HCT116 (cell line): Measurements from ENCODE around the gene WWOX. TPM values are rescaled to one million over a fixed set of nuclear protein-coding genes. Genes with fewer than 3 reads are reported as not detected.

ENCODE experiments used
- ATAC-seq: fragments of 200-7000 bp; cut with Tn5 transposase; 2 replicates; pipeline ENCODE4 v1.9.1; 2020; ENCODE audit warnings: mild to moderate bottlenecking, moderate library complexity
- BruUV-seq: library from RNA; stranded (reverse); fragments of 400-500 nt; replicated peaks from 2 replicates; lab custom pipeline; 2021; lab: Mats Ljungman, UMichigan
- CTCF ChIA-PET: fragments of 300-600 bp; sonication (Branson Sonifier 250); formaldehyde crosslinking; loops from one replicate; lab custom pipeline; 2021; ENCODE audit warnings: antibody characterized with exemption; lab: Charles Lee
- POLR2A ChIA-PET: fragments of 300-600, 350-600 bp; sonication (Branson Sonifier 250); formaldehyde crosslinking; loops from one replicate; lab custom pipeline; 2021; ENCODE audit warnings: antibody characterized with exemption; lab: Charles Lee
- RAD21 ChIA-PET, 2 experiments: fragments of 300-600 bp; sonication (Branson Sonifier 250); formaldehyde crosslinking; loops; one replicate each; lab custom pipeline; 2023; ENCODE audit warnings: low total read pairs in 2 of 2; ENCODE audit not compliant: uncharacterized antibody in 2 of 2, unreplicated experiment in 2 of 2, low non-redundant PET in 1 of 2; lab: Charles Lee
- DNase-seq: peaks from one replicate; pipeline ENCODE4 v3.0.0-alpha.2; 2010; ENCODE audit warnings: low read depth, low spot score
- H2AFZ ChIP-seq: fragments of 200-600 bp; shearing (Covaris generic), sonication (generic); 2 replicates; pipeline ENCODE4 v1.6.1; 2017; ENCODE audit warnings: low read depth, mixed run types, mixed read lengths, antibody characterized with exemption, low read length; ENCODE audit not compliant: poor library complexity, severe bottlenecking
- H3K27ac ChIP-seq: 2 replicates; pipeline ENCODE4 v1.5.1; 2012; ENCODE audit warnings: low read depth, low read length
- H3K27me3 ChIP-seq: fragments of 200-600 bp; sonication (generic); 2 replicates; pipeline ENCODE4 v1.6.1; 2016; ENCODE audit warnings: mixed run types, low read length, mixed read lengths; ENCODE audit not compliant: insufficient read depth
- H3K36me3 ChIP-seq, 2 experiments: fragments of 200-500 bp in 1 of 2; fragments of 200-600 bp in 1 of 2; sonication (Bioruptor generic) in 1 of 2; sonication (generic) in 1 of 2; 2 replicates each; pipeline versions ENCODE4 v1.5.1 to v1.6.1; 2014 to 2016; ENCODE audit warnings: low read length in 2 of 2, inconsistent platforms in 1 of 2, mixed read lengths in 1 of 2, mixed run types in 1 of 2; ENCODE audit not compliant: insufficient read depth in 2 of 2, control insufficient read depth in 1 of 2
- H3K4me1 ChIP-seq, 2 experiments: fragments of 200-600 bp in 1 of 2; sonication (generic) in 1 of 2; 2 replicates each; pipeline versions ENCODE4 v1.5.1 to v1.6.1; 2012 to 2017; ENCODE audit warnings: low read length in 2 of 2, inconsistent platforms in 1 of 2, mild to moderate bottlenecking in 1 of 2, mixed read lengths in 1 of 2, mixed run types in 1 of 2, moderate library complexity in 1 of 2; ENCODE audit not compliant: insufficient read depth in 2 of 2, control insufficient read depth in 1 of 2
- H3K4me2 ChIP-seq: fragments of 200-600 bp; sonication (generic); 2 replicates; pipeline ENCODE4 v1.6.1; 2017; ENCODE audit warnings: mixed run types, low read length, mixed read lengths
- H3K4me3 ChIP-seq, 2 experiments: fragments of 200-600 bp in 1 of 2; sonication (generic) in 1 of 2; replicated peaks in 1 of 2; 2 replicates each; pipeline ENCODE4 v1.5.1; 2011 to 2016; ENCODE audit warnings: low read length in 2 of 2, control low read depth in 1 of 2, low read depth in 1 of 2, mild to moderate bottlenecking in 1 of 2, mixed read lengths in 1 of 2, mixed run types in 1 of 2
- H3K79me2 ChIP-seq: fragments of 200-600 bp; sonication (generic); 2 replicates; pipeline ENCODE4 v1.6.1; 2017; ENCODE audit warnings: mild to moderate bottlenecking, mixed run types, low read length, moderate library complexity, mixed read lengths; ENCODE audit not compliant: insufficient read depth
- H3K9ac ChIP-seq: fragments of 200-600 bp; sonication (generic); 2 replicates; pipeline ENCODE4 v1.6.1; 2016; ENCODE audit warnings: low read length, mixed read lengths
- H3K9me2 ChIP-seq: fragments of 200-600 bp; sonication (generic), shearing (Covaris generic); 2 replicates; pipeline ENCODE4 v1.6.1; 2017; ENCODE audit warnings: mixed run types, mild to moderate bottlenecking, moderate library complexity; ENCODE audit not compliant: insufficient read depth
- H3K9me3 ChIP-seq, 2 experiments: fragments of 200-500 bp in 1 of 2; fragments of 200-600 bp in 1 of 2; sonication (Bioruptor generic) in 1 of 2; sonication (generic) in 1 of 2; 2 replicates each; pipeline ENCODE4 v1.6.1; 2014 to 2017; ENCODE audit warnings: low read length in 2 of 2, mixed read lengths in 2 of 2, inconsistent platforms in 1 of 2, low read depth in 1 of 2, mild to moderate bottlenecking in 1 of 2, mixed run types in 1 of 2, moderate library complexity in 1 of 2; ENCODE audit not compliant: control insufficient read depth in 1 of 2, insufficient read depth in 1 of 2
- H4K20me1 ChIP-seq: fragments of 200-600 bp; sonication (generic), shearing (Covaris generic); 2 replicates; pipeline ENCODE4 v1.6.1; 2017; ENCODE audit warnings: mixed run types, mild to moderate bottlenecking, moderate library complexity; ENCODE audit not compliant: insufficient read depth
- CEBPB ChIP-seq: IDR thresholded peaks from 2 replicates; pipeline ENCODE4 v1.6.1; 2012; ENCODE audit warnings: low read depth
- CTCF ChIP-seq, 3 experiments: fragments of 200-600 bp in 1 of 3; sonication (generic) in 1 of 3; IDR thresholded peaks in 2 of 3; conservative IDR thresholded peaks in 1 of 3; 2 replicates each; pipeline ENCODE4 v1.5.1; 2012 to 2017; ENCODE audit warnings: low read depth in 2 of 3, low read length in 2 of 3, antibody characterized with exemption in 1 of 3, borderline replicate concordance in 1 of 3, control low read depth in 1 of 3, mild to moderate bottlenecking in 1 of 3, mixed read lengths in 1 of 3, mixed run types in 1 of 3, moderate library complexity in 1 of 3; ENCODE audit not compliant: insufficient read depth in 1 of 3
- EGR1 ChIP-seq: IDR thresholded peaks from 2 replicates; pipeline ENCODE4 v1.6.1; 2012; ENCODE audit warnings: low read depth
- ELF1 ChIP-seq: IDR thresholded peaks from 2 replicates; pipeline ENCODE4 v1.6.1; 2012; ENCODE audit warnings: low read depth, borderline replicate concordance
- EZH2 ChIP-seq: fragments of 200-600 bp; sonication (generic); IDR thresholded peaks from 2 replicates; pipeline ENCODE4 v1.6.1; 2017; ENCODE audit warnings: antibody characterized with exemption, mixed run types
- EZH2phosphoT487 ChIP-seq: fragments of 200-600 bp; IDR thresholded peaks from 2 replicates; pipeline ENCODE4 v1.6.1; 2018; ENCODE audit warnings: antibody characterized with exemption, borderline replicate concordance
- FOSL1 ChIP-seq: IDR thresholded peaks from 2 replicates; pipeline ENCODE4 v1.6.1; 2012; ENCODE audit warnings: low read depth
- JUND ChIP-seq: IDR thresholded peaks from 2 replicates; pipeline ENCODE4 v1.6.1; 2012
- POLR2AphosphoS5 ChIP-seq: IDR thresholded peaks from 2 replicates; pipeline ENCODE4 v1.6.1; 2011; ENCODE audit warnings: mild to moderate bottlenecking, low read depth, low read length, moderate library complexity
- SIN3A ChIP-seq: IDR thresholded peaks from 2 replicates; pipeline ENCODE4 v1.6.1; 2012; ENCODE audit warnings: low read depth
- SP1 ChIP-seq: IDR thresholded peaks from 2 replicates; pipeline ENCODE4 v1.6.1; 2012; ENCODE audit warnings: low read depth
- SRF ChIP-seq: IDR thresholded peaks from 2 replicates; pipeline ENCODE4 v1.6.1; 2012; ENCODE audit warnings: low read depth
- YY1 ChIP-seq: IDR thresholded peaks from 2 replicates; pipeline ENCODE4 v1.6.1; 2011; ENCODE audit warnings: low read length, low read depth, moderate library complexity, mild to moderate bottlenecking; ENCODE audit not compliant: insufficient replicate concordance; ENCODE audit errors: extremely low read depth
- ZBTB33 ChIP-seq: IDR thresholded peaks from 2 replicates; pipeline ENCODE4 v1.6.1; 2011; ENCODE audit warnings: mild to moderate bottlenecking, low read length, moderate library complexity; ENCODE audit not compliant: insufficient replicate concordance; ENCODE audit errors: extremely low read depth
- ZFX ChIP-seq: fragments of 450-650 bp; IDR thresholded peaks from 2 replicates; pipeline ENCODE4 v1.6.1; 2017
- ZNF274 ChIP-seq: fragments of 200-500 bp; sonication (Bioruptor generic); IDR thresholded peaks from 2 replicates; pipeline ENCODE4 v1.6.1; 2014; ENCODE audit warnings: mild to moderate bottlenecking, low read depth, low read length, inconsistent platforms
- intact Hi-C: fragments of 100-400 bp; cut with micrococcal nuclease; formaldehyde crosslinking; loops from 2 replicates; pipeline ENCODE4 v1.10.0; 2022
- total RNA-seq: library from RNA; stranded (reverse); gene quantifications from one replicate; pipeline ENCODE4 v1.2.1, GENCODE V29; 2021; ENCODE audit not compliant: unreplicated experiment

WWOX gene
- total RNA-seq, 1 experiment from 2014 or later, result 13.7 TPM

GRCh38 chr16:78684030-78684611 lies 584.7 kb downstream of the WWOX start:
- Histone ChIP-seq H3K79me2 (no peaks in the 10 kb centered on the region), H3K27me3 (no peaks in the 10 kb centered on the region), H3K4me2 (no peak overlapping the region), H3K9me3 (no peaks in the 10 kb centered on the region), H3K9ac (no peak overlapping the region), H4K20me1 (no peaks in the 10 kb centered on the region), H3K9me2 (no peaks in the 10 kb centered on the region), H3K4me1 (no peaks in the 10 kb centered on the region), H3K36me3 (no peaks in the 10 kb centered on the region), H2AFZ (no peak overlapping the region), H3K27ac (no peak overlapping the region), H3K4me3 (no peak overlapping the region)
- no TSS peak for BruUV-seq
- ChIA-PET POLR2A (no interaction called here), CTCF (no interaction called here), RAD21 (no interaction called here)
- DNase-seq (no peak), ATAC-seq (no peak)
- intact Hi-C loops, result no loop called here
- no peak for TF ChIP-seq ZFX
- no peak for TF ChIP-seq SP1
- no peak for TF ChIP-seq YY1
- TF ChIP-seq SIN3A, result no peak
- no peak for TF ChIP-seq CTCF (IDR thresholded peaks at IDR 0.05 in 2 of 3, conservative IDR thresholded peaks at IDR 0.05 in 1 of 3; ENCODE audit: borderline replicate concordance in 1 of 3, insufficient read depth in 1 of 3, low read depth in 2 of 3, low read length in 2 of 3)
- no peak for TF ChIP-seq POLR2AphosphoS5
- TF ChIP-seq ZNF274, result no peak
- no peak for TF ChIP-seq SRF
- no peak for TF ChIP-seq EZH2
- no peak for TF ChIP-seq FOSL1
- TF ChIP-seq JUND, result no peak
- no peak for TF ChIP-seq ELF1
- TF ChIP-seq ZBTB33, result no peak
- no peak for TF ChIP-seq CEBPB
- TF ChIP-seq EGR1, result no peak
- no peak for TF ChIP-seq EZH2phosphoT487
